Pulmonary artery endothelial cell (primary cell): ENCODE results near the gene ACTBL2. TPM values are rescaled to one million over a fixed set of nuclear protein-coding genes. Genes with fewer than 3 reads are reported as not detected.
"Not testable (repeated sequence)": the region's sequence is repeated elsewhere in the genome, so short reads cannot be mapped to it uniquely, and the experiment has no call there.

Experiments used
- DNase-seq: peaks from one replicate; pipeline ENCODE4 v3.0.0-alpha.2; 2011; ENCODE audit warnings: low read depth, low spot score
- total RNA-seq: library from RNA; depleted of rRNA; stranded (reverse); fragments of >200 nt; gene quantifications from 2 replicates; pipeline ENCODE4 v1.2.3, GENCODE V29; 2014

The ACTBL2 gene
- total RNA-seq, 1 donor from 2014 or later, result not detected

GRCh38 chr5:57494104-57495098, 11.8 kb upstream of the ACTBL2 start:
- DNase-seq, result peak; percentile 94

GRCh38 chr5:57493034-57493433, 10.4 kb upstream of the ACTBL2 start:
- peak; percentile 74 for DNase-seq

GRCh38 chr5:57492632-57493031, 10.0 kb upstream of the ACTBL2 start:
- DNase-seq, result no peak

- DNase-seq, result no peak
These were observed 8.9 kb upstream of the ACTBL2 start for GRCh38 chr5:57491369-57491965.

- peak; percentile 79 for DNase-seq
These were observed 5.8 kb upstream of the ACTBL2 start for GRCh38 chr5:57488215-57488955.

- DNase-seq, result no peak
These were observed 3.5 kb upstream of the ACTBL2 start for GRCh38 chr5:57486027-57486602.

GRCh38 chr5:57478826-57479225, 3.8 kb downstream of the ACTBL2 start:
- DNase-seq, result no peak

GRCh38 chr5:57476601-57477056, 6.0 kb downstream of the ACTBL2 start:
- no peak for DNase-seq

GRCh38 chr5:57470339-57470738, 12.3 kb downstream of the ACTBL2 start:
- no peak for DNase-seq

- DNase-seq, result no peak
These were observed 14.0 kb downstream of the ACTBL2 start for GRCh38 chr5:57468481-57469163.

- no peak for DNase-seq
These were observed 16.1 kb downstream of the ACTBL2 start for GRCh38 chr5:57466544-57466943.

GRCh38 chr5:57460056-57460455, 22.6 kb downstream of the ACTBL2 start:
- not testable (repeated sequence) for DNase-seq

- no peak for DNase-seq
These were observed 24.2 kb downstream of the ACTBL2 start for GRCh38 chr5:57458443-57458842.

- no peak for DNase-seq
These were observed 26.0 kb downstream of the ACTBL2 start for GRCh38 chr5:57456531-57457135.

GRCh38 chr5:57455511-57456455, 26.8 kb downstream of the ACTBL2 start:
- DNase-seq, result no peak

GRCh38 chr5:57454896-57455295, 27.7 kb downstream of the ACTBL2 start:
- no peak for DNase-seq

GRCh38 chr5:57453728-57454127, 28.9 kb downstream of the ACTBL2 start:
- no peak for DNase-seq

GRCh38 chr5:57452885-57453284, 29.7 kb downstream of the ACTBL2 start:
- no peak for DNase-seq
